GM21737 (cell line): Measurements from ENCODE around the gene GALNT13.

Experiments
- ATAC-seq: cut with Tn5 transposase; IDR thresholded peaks from one replicate; pipeline ENCODE4 v1.9.1; 2021; ENCODE audit warnings: mild to moderate bottlenecking, moderate library complexity; ENCODE audit not compliant: unreplicated experiment

The GALNT13 gene

GRCh38 chr2:153871231-153872221 is at the start of gene GALNT13:
TSS of gene GALNT13 (plus strand) at chr2:153871922.
- ATAC-seq = no peak

GRCh38 chr2:153823880-153824279 is 47.8 kb upstream of the GALNT13 start:
- no peak for ATAC-seq

- ATAC-seq = no peak
Measured at GRCh38 chr2:153828335-153828734, 43.4 kb upstream of the GALNT13 start.

GRCh38 chr2:153834662-153835061 is 37.1 kb upstream of the GALNT13 start:
- ATAC-seq = no peak

- ATAC-seq = no peak
Measured at GRCh38 chr2:153858250-153858649, 13.5 kb upstream of the GALNT13 start.

GRCh38 chr2:153864022-153864421 is 7.7 kb upstream of the GALNT13 start:
- no peak for ATAC-seq

- ATAC-seq = no peak
Measured at GRCh38 chr2:153866595-153866994, 5.1 kb upstream of the GALNT13 start.

GRCh38 chr2:153870308-153870707 is 1.4 kb upstream of the GALNT13 start:
- no peak for ATAC-seq

- no peak for ATAC-seq
Measured at GRCh38 chr2:153872311-153873051, 759 bp downstream of the GALNT13 start.

- ATAC-seq = no peak
Measured at GRCh38 chr2:153873052-153874048, 1.6 kb downstream of the GALNT13 start.

GRCh38 chr2:153875801-153876466 is 4.2 kb downstream of the GALNT13 start:
- no peak for ATAC-seq

- ATAC-seq = no peak
Measured at GRCh38 chr2:153880926-153881325, 9.2 kb downstream of the GALNT13 start.

- ATAC-seq = no peak
Measured at GRCh38 chr2:153886833-153887232, 15.1 kb downstream of the GALNT13 start.

- ATAC-seq = no peak
Measured at GRCh38 chr2:153890576-153890975, 18.9 kb downstream of the GALNT13 start.

- no peak for ATAC-seq
Measured at GRCh38 chr2:153891051-153891450, 19.3 kb downstream of the GALNT13 start.

GRCh38 chr2:153912798-153913396 is 41.2 kb downstream of the GALNT13 start:
- no peak for ATAC-seq

- no peak for ATAC-seq
Measured at GRCh38 chr2:153917570-153917969, 45.8 kb downstream of the GALNT13 start.

- no peak for ATAC-seq
Measured at GRCh38 chr2:153935511-153935910, 63.8 kb downstream of the GALNT13 start.

GRCh38 chr2:153939124-153939796 is 67.5 kb downstream of the GALNT13 start:
- ATAC-seq = no peak
